Neuronal stem cell (in vitro differentiated cells): Measurements from ENCODE around the gene OR2M7.

Experiments
- DNase-seq: peaks from one replicate; pipeline ENCODE4 v3.0.0-alpha.2; 2013; ENCODE audit warnings: low spot score
- H2AFZ ChIP-seq: one replicate; pipeline ENCODE4 v1.6.1; 2013; ENCODE audit warnings: mild to moderate bottlenecking, low read length, inconsistent platforms
- H2AK5ac ChIP-seq: 2 replicates; pipeline ENCODE4 v1.6.1; 2013; ENCODE audit warnings: low read depth, mild to moderate bottlenecking, inconsistent platforms, low read length, moderate library complexity, mixed read lengths
- H2BK120ac ChIP-seq: 2 replicates; pipeline ENCODE4 v1.6.1; 2013; ENCODE audit warnings: low read depth, mild to moderate bottlenecking, inconsistent platforms, low read length, moderate library complexity, mixed read lengths
- H2BK12ac ChIP-seq: one replicate; pipeline ENCODE4 v1.6.1; 2013; ENCODE audit warnings: low read length, inconsistent platforms
- H2BK15ac ChIP-seq: 2 replicates; pipeline ENCODE4 v1.6.1; 2013; ENCODE audit warnings: mild to moderate bottlenecking, low read length, inconsistent platforms, mixed read lengths
- H2BK5ac ChIP-seq: one replicate; pipeline ENCODE4 v1.6.1; 2013; ENCODE audit warnings: inconsistent platforms, mild to moderate bottlenecking, low read length, moderate library complexity
- H3K14ac ChIP-seq: one replicate; pipeline ENCODE4 v1.6.1; 2013; ENCODE audit warnings: low read length, inconsistent platforms
- H3K18ac ChIP-seq: 2 replicates; pipeline ENCODE4 v1.6.1; 2013; ENCODE audit warnings: low read length, inconsistent platforms
- H3K23ac ChIP-seq: 2 replicates; pipeline ENCODE4 v1.6.1; 2013; ENCODE audit warnings: low read depth, mild to moderate bottlenecking, mixed read lengths, low read length, inconsistent platforms; ENCODE audit not compliant: poor library complexity
- H3K27ac ChIP-seq: replicated peaks from 3 replicates; pipeline ENCODE4 v1.5.1; 2013; ENCODE audit warnings: low read length, inconsistent platforms
- H3K27me3 ChIP-seq, 3 experiments: 2 replicates each; pipeline ENCODE4 v1.6.1; 2013; ENCODE audit warnings: low read length in 3 of 3, mild to moderate bottlenecking in 2 of 3, inconsistent platforms in 1 of 3, low read depth in 1 of 3, mixed read lengths in 1 of 3, moderate library complexity in 1 of 3; ENCODE audit not compliant: control insufficient read depth in 3 of 3, insufficient read depth in 3 of 3
- H3K36me3 ChIP-seq, 2 donors: replicated peaks in 1 of 2; 2 replicates each; pipeline ENCODE4 v1.6.1; 2013; ENCODE audit warnings: low read length in 2 of 2; ENCODE audit not compliant: control insufficient read depth in 2 of 2, insufficient read depth in 2 of 2
- H3K4ac ChIP-seq: 2 replicates; pipeline ENCODE4 v1.6.1; 2013; ENCODE audit warnings: inconsistent platforms, mild to moderate bottlenecking, low read length, moderate library complexity
- H3K4me1 ChIP-seq, 2 donors: 1 replicate in 1 of 2; 2 replicates in 1 of 2; pipeline ENCODE4 v1.6.1; 2013; ENCODE audit warnings: low read length in 2 of 2, low read depth in 1 of 2; ENCODE audit not compliant: control insufficient read depth in 2 of 2, insufficient read depth in 1 of 2
- H3K4me2 ChIP-seq: one replicate; pipeline ENCODE4 v1.6.1; 2013; ENCODE audit warnings: mild to moderate bottlenecking, low read length, inconsistent platforms; ENCODE audit not compliant: insufficient read depth, poor library complexity, severe bottlenecking
- H3K4me3 ChIP-seq, 2 donors: 2 replicates each; pipeline ENCODE4 v1.5.1; 2013; ENCODE audit warnings: low read length in 2 of 2, mild to moderate bottlenecking in 2 of 2, inconsistent platforms in 1 of 2, moderate library complexity in 1 of 2
- H3K79me1 ChIP-seq: one replicate; pipeline ENCODE4 v1.6.1; 2013; ENCODE audit warnings: low read depth, mild to moderate bottlenecking, inconsistent platforms, low read length, moderate library complexity
- H3K9ac ChIP-seq: one replicate; pipeline ENCODE4 v1.6.1; 2013; ENCODE audit warnings: mild to moderate bottlenecking, low read depth, low read length, inconsistent platforms; ENCODE audit not compliant: poor library complexity
- H3K9me3 ChIP-seq, 2 donors: replicated peaks in 1 of 2; 2 replicates each; pipeline versions ENCODE3 to v1.6.1; 2013; ENCODE audit warnings: low read length in 2 of 2, mild to moderate bottlenecking in 2 of 2, inconsistent platforms in 1 of 2, low read depth in 1 of 2, mixed read lengths in 1 of 2, moderate library complexity in 1 of 2; ENCODE audit not compliant: control insufficient read depth in 2 of 2, insufficient read depth in 1 of 2
- H4K8ac ChIP-seq: one replicate; pipeline ENCODE4 v1.6.1; 2013; ENCODE audit warnings: low read depth, mild to moderate bottlenecking, inconsistent platforms, low read length, moderate library complexity
- H4K91ac ChIP-seq: one replicate; pipeline ENCODE4 v1.6.1; 2013; ENCODE audit warnings: low read length, low read depth, mild to moderate bottlenecking, inconsistent platforms; ENCODE audit not compliant: poor library complexity
- WGBS, 2 donors: extraction: QIAGEN DNeasy Blood & Tissue Kit; methylation state at CpG; one replicate each; pipeline ENCODE4 v1.1.7; 2013; ENCODE audit warnings: missing lambda C conversion rate in 2 of 2, mixed read lengths in 1 of 2; ENCODE audit not compliant: insufficient read length in 2 of 2, insufficient replicate concordance in 1 of 2; ENCODE audit errors: extremely low coverage in 2 of 2; 5-methylcytosine and 5-hydroxymethylcytosine counted together

Gene OR2M7

DNA sequence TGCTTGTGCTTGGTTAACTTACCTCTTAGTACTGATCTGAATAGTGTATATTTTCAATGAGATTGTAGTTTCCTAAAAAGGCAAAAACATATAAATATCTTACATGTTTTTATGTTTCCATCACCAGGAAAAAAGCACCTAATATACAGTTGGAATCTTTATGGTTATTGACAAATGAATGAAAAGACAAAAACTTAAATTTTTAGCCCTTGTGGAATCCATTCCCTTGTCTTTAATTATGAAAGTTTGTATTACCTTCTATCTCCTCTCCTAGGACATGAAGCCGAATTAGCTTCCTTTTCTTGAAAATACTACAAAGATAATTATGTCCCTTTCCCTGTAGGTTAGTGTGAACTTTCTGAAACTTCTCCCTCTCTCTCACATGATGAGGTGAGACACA lies 21.0 kb downstream of the OR2M7 start, which contains the start of gene OR2T12:
OR2T12 (minus strand) TSS at position 101 of the 400 bp plus-strand sequence. CDS start 7,846 bp downstream, outside the sequence.
- Histone ChIP-seq H3K23ac (no peak within 1 kb of the TSS), H2BK15ac (no peak within 1 kb of the TSS), H3K4me1 (no peaks in the 10 kb centered on the region), H2BK120ac (no peak within 1 kb of the TSS), H2BK12ac (no peak within 1 kb of the TSS), H3K27me3 (no peaks in the 10 kb centered on the region), H3K36me3 (no peaks in the 10 kb centered on the region), H3K4me3 (no peak within 1 kb of the TSS), H2BK5ac (no peak within 1 kb of the TSS), H4K8ac (no peak within 1 kb of the TSS), H4K91ac (no peak within 1 kb of the TSS), H3K14ac (no peak within 1 kb of the TSS), H3K4me2 (no peak within 1 kb of the TSS), H3K79me1 (no peaks in the 10 kb centered on the region), H3K4ac (no peak within 1 kb of the TSS), H2AFZ (no peak within 1 kb of the TSS), H3K18ac (no peak within 1 kb of the TSS), H2AK5ac (no peak within 1 kb of the TSS), H3K9ac (no peak within 1 kb of the TSS), H3K9me3 (peaks cover 0 to 5% of the 10 kb centered on the region in 2 donors), H3K27ac (no peak within 1 kb of the TSS)
- WGBS, 2 donors, result no CpG with 5 or more reads among the region's 1 CpG
- no peak for DNase-seq

GRCh38 chr1:248288391-248288790 lies 36.0 kb downstream of the OR2M7 start:
- H2BK15ac ChIP-seq, result no peak overlapping the region
- H3K4me1 ChIP-seq, result no peaks in the 10 kb centered on the region
- no peak overlapping the region for H3K23ac ChIP-seq
- no peak overlapping the region for H2AK5ac ChIP-seq
- no CpG with 5 or more reads among the region's 6 CpGs for WGBS, 2 donors
- no peak for DNase-seq
- H2BK12ac ChIP-seq, result no peak overlapping the region
- H2BK120ac ChIP-seq, result no peak overlapping the region
- no peak overlapping the region for H3K27ac ChIP-seq
- H4K8ac ChIP-seq, result no peak overlapping the region
- H3K27me3 ChIP-seq, result peaks cover 0 to 2% (median 0%) of the 10 kb centered on the region in 3 experiments
- H3K4me2 ChIP-seq, result no peak overlapping the region
- H3K79me1 ChIP-seq, result no peaks in the 10 kb centered on the region
- no peak overlapping the region for H3K4ac ChIP-seq
- no peaks in the 10 kb centered on the region for H3K36me3 ChIP-seq
- H4K91ac ChIP-seq, result no peak overlapping the region
- no peak overlapping the region for H3K9ac ChIP-seq
- no peak overlapping the region for H3K4me3 ChIP-seq
- no peak overlapping the region for H2BK5ac ChIP-seq
- H2AFZ ChIP-seq, result no peak overlapping the region
- H3K14ac ChIP-seq, result no peak overlapping the region
- H3K18ac ChIP-seq, result no peak overlapping the region
- peaks cover 0 to 7% of the 10 kb centered on the region in 2 donors for H3K9me3 ChIP-seq

DNA sequence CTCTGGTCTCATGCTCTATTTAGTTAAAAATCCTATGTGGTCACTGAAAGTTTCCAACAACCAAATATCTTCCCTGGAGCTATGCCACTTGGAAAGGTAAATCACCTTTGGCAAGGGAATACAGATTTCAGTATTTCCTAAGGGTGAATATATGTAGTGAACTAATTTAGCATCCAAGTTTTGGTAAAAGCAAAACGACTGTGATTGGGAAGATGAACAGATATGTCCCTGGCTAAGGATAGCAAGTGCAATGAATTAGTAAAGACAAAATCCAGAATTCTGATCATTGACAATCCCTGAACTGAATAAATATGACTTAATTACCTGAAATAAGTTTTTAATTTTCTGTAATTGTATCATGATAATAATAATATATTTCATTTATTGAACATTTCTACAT lies 46.5 kb downstream of the OR2M7 start, which contains the start of gene OR2T33:
OR2T33 (minus strand) TSS at position 101 of the 400 bp plus-strand sequence. CDS start 4,162 bp downstream, outside the sequence.
- Histone ChIP-seq H3K14ac (no peak within 1 kb of the TSS), H3K27me3 (no peaks in the 10 kb centered on the region), H3K9me3 (peaks cover 0 to 6% of the 10 kb centered on the region in 2 donors), H2BK15ac (no peak within 1 kb of the TSS), H3K27ac (no peak within 1 kb of the TSS), H3K4me2 (no peak within 1 kb of the TSS), H3K4me3 (no peak within 1 kb of the TSS), H3K23ac (no peak within 1 kb of the TSS), H3K18ac (no peak within 1 kb of the TSS), H3K4me1 (no peaks in the 10 kb centered on the region), H2BK5ac (no peak within 1 kb of the TSS), H3K79me1 (no peaks in the 10 kb centered on the region), H3K9ac (no peak within 1 kb of the TSS), H3K4ac (no peak within 1 kb of the TSS), H3K36me3 (no peaks in the 10 kb centered on the region), H2BK120ac (no peak within 1 kb of the TSS), H2AFZ (no peak within 1 kb of the TSS), H2AK5ac (no peak within 1 kb of the TSS), H4K91ac (no peak within 1 kb of the TSS), H4K8ac (no peak within 1 kb of the TSS), H2BK12ac (no peak within 1 kb of the TSS)
- no CpG with 5 or more reads among the region's 1 CpG for WGBS, 2 donors
- no peak for DNase-seq
